Ovary (tissue), 9 donors: ENCODE measurements around the gene MYL10. TPM values are rescaled to one million over a fixed set of nuclear protein-coding genes. Genes with fewer than 3 reads are reported as not detected.

ENCODE experiments used
- DNase-seq, 5 donors: peaks; one replicate each; pipeline ENCODE4 v3.0.0-alpha.2; 2019 to 2020
- H3K27ac ChIP-seq, 2 donors: fragments of 200-600 bp; one replicate each; pipeline versions ENCODE4 v1.5.1 to v1.8.0; 2019 to 2022
- H3K27me3 ChIP-seq: fragments of 200-600 bp; one replicate; pipeline ENCODE4 v1.8.0; 2022
- H3K36me3 ChIP-seq: fragments of 200-600 bp; sonication (generic); one replicate; pipeline ENCODE4 v1.5.1; 2019
- H3K4me1 ChIP-seq: one replicate; pipeline ENCODE4 v1.8.1; 2013; ENCODE audit warnings: mild to moderate bottlenecking, moderate library complexity; ENCODE audit not compliant: insufficient read depth
- H3K4me3 ChIP-seq: fragments of 200-600 bp; sonication (generic); one replicate; pipeline ENCODE4 v1.5.1; 2017
- H3K9me3 ChIP-seq, 2 donors: fragments of 200-600 bp in 1 of 2; sonication (generic) in 1 of 2; one replicate each; pipeline versions ENCODE4 v1.5.1 to v1.8.1; 2013 to 2019; ENCODE audit warnings: mild to moderate bottlenecking in 1 of 2, moderate library complexity in 1 of 2
- EP300 ChIP-seq: sonication (generic); formaldehyde crosslinking; IDR thresholded peaks from one replicate; pipeline ENCODE4 v1.6.1; 2017; ENCODE audit warnings: antibody characterized with exemption
- POLR2A ChIP-seq: fragments of 450-650 bp; IDR thresholded peaks from one replicate; pipeline ENCODE4 v1.6.1; 2017; ENCODE audit warnings: antibody characterized with exemption, mild to moderate bottlenecking, moderate library complexity
- WGBS, 3 donors: extraction: QIAGEN DNeasy Blood & Tissue Kit in 1 of 3; methylation state at CpG; one replicate each; pipeline versions ENCODE4 v1.1.5 to v1.1.7; 2013 to 2017; 5-methylcytosine and 5-hydroxymethylcytosine counted together
- intact Hi-C, 4 donors: fragments of 100-400 bp; cut with DNase I; formaldehyde crosslinking; loops; one replicate each; pipeline versions ENCODE4 v1.11.0 to v1.15.1; 2022 to 2023
- polyA plus RNA-seq, 2 donors: library from polyadenylated mRNA; stranded (reverse); fragments of 200-250 nt in 1 of 2; fragments of 350-450 nt in 1 of 2; fragmentation: Illumina TruSeq in 1 of 2; extraction: RNeasy Lipid Tissue Mini Kit (QIAGEN cat#74804) in 1 of 2; gene quantifications; one replicate each; pipeline ENCODE4 v1.2.3, GENCODE V29; 2013 to 2014
- total RNA-seq, 7 donors: library from RNA; depleted of rRNA in 2 of 7; stranded (reverse); fragments of >200 nt in 2 of 7; fragmentation: NEBNext Ultra II Directional in 3 of 7; extraction: Animal tissue kit (Norgen Biotek cat#: 25700) in 3 of 7; gene quantifications; one replicate each; pipeline versions ENCODE4 v1.1.0 to v1.2.4, GENCODE V29; 2016 to 2023
- TF ChIP-seq, protein P1 (sequence below), 3 donors: fragments of 450-650 bp in 2 of 3; fragments of 200-600 bp in 1 of 3; IDR thresholded peaks; one replicate each; pipeline versions ENCODE4 v1.5.1 to v1.8.0; 2016 to 2022; ENCODE audit warnings: antibody characterized with exemption in 3 of 3, mild to moderate bottlenecking in 1 of 3
- donor health status: DM: no; HTN: no; CAD: no; lungs with moderate emphysema.
- donor health status: DM: no; HTN: no; CAD: no.
- donor health status: Bipolar disorder and iron deficiency.
- donor health status: DM: yes; HTN: yes; CAD: no.
- donor health status: DM: no; HTN: no; CAD: no.
- donor health status: DM: yes; HTN: yes; CAD: no.

Gene MYL10
- total and polyA plus RNA-seq, 9 donors, result not detected

DNA sequence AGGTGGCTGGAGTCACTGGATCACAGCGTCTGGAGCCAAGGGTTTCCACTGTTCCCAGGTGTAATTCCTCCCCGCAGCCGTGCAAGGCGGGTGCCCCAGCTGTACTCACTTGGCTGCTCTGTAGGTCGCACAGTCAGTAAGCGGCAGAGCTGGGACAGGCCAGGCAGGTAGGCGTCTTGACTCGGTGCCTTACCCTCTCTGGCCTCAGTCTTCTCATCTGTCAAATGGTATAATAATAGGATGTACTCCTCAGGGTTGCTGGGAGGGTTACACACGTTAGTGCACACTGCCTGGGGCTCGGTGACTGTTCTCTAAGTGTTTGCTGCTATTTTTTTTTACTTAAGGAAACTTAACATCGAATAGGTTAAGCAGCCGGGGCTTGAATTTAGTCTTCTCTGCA, 27.0 kb downstream of the MYL10 start:
- WGBS, 3 donors, result 50 to 59% (median 51%) methylated on average over 12 of the region's 12 CpGs
- Histone ChIP-seq H3K27me3 (no peaks in the 10 kb centered on the region), H3K4me3 (no peak overlapping the region), H3K9me3 (no peaks in the 10 kb centered on the region), H3K4me1 (no peaks in the 10 kb centered on the region), H3K27ac (no peak overlapping the region), H3K36me3 (no peaks in the 10 kb centered on the region)
- intact Hi-C loops, result loop anchor here in 3 of 4 donors (5.0 to 10.0 kb wide), 3 partner anchors 213 to 673 kb away; partner anchors contain the start of gene CUX1 (in 1 of the 3)
- DNase-seq, result no peak
- TF ChIP-seq, protein P1, sequence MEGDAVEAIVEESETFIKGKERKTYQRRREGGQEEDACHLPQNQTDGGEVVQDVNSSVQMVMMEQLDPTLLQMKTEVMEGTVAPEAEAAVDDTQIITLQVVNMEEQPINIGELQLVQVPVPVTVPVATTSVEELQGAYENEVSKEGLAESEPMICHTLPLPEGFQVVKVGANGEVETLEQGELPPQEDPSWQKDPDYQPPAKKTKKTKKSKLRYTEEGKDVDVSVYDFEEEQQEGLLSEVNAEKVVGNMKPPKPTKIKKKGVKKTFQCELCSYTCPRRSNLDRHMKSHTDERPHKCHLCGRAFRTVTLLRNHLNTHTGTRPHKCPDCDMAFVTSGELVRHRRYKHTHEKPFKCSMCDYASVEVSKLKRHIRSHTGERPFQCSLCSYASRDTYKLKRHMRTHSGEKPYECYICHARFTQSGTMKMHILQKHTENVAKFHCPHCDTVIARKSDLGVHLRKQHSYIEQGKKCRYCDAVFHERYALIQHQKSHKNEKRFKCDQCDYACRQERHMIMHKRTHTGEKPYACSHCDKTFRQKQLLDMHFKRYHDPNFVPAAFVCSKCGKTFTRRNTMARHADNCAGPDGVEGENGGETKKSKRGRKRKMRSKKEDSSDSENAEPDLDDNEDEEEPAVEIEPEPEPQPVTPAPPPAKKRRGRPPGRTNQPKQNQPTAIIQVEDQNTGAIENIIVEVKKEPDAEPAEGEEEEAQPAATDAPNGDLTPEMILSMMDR (IDR thresholded peaks at IDR 0.05), result no peak
- no peak for TF ChIP-seq POLR2A
- no peak for TF ChIP-seq EP300

DNA sequence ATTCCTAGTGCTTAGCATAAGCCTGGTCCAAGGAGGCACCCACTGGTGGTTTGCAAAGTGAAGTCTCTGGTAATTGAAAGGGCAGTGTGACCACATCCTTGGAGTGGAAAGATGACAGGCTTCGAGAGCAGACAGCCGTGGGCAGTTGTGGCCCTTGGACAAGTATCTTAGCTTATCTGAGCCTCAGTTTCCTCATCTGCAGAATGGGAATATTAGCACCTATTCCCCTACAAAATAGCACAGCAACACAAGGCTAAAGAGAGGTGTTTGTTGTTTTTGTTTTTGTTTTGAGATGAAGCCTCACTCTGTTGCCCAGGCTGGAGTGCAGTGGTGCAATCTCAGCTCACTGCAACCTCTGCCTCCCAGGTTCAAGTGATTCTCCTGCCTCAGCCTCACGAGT, 29.3 kb downstream of the MYL10 start:
- intact Hi-C loops, result loop anchor here in 3 of 4 donors (5.0 to 10.0 kb wide), 3 partner anchors 215 to 675 kb away; partner anchors contain the start of gene CUX1 (in 1 of the 3)
- Histone ChIP-seq H3K4me1 (no peaks in the 10 kb centered on the region), H3K27ac (no peak overlapping the region), H3K4me3 (no peak overlapping the region), H3K27me3 (no peaks in the 10 kb centered on the region), H3K9me3 (no peaks in the 10 kb centered on the region), H3K36me3 (no peaks in the 10 kb centered on the region)
- WGBS, 3 donors, result 89 to 96% (median 92%) methylated on average over 3 of the region's 3 CpGs
- no peak for DNase-seq
- TF ChIP-seq EP300, result no peak
- no peak for TF ChIP-seq POLR2A
- TF ChIP-seq, protein P1 (IDR thresholded peaks at IDR 0.05), result no peak

DNA sequence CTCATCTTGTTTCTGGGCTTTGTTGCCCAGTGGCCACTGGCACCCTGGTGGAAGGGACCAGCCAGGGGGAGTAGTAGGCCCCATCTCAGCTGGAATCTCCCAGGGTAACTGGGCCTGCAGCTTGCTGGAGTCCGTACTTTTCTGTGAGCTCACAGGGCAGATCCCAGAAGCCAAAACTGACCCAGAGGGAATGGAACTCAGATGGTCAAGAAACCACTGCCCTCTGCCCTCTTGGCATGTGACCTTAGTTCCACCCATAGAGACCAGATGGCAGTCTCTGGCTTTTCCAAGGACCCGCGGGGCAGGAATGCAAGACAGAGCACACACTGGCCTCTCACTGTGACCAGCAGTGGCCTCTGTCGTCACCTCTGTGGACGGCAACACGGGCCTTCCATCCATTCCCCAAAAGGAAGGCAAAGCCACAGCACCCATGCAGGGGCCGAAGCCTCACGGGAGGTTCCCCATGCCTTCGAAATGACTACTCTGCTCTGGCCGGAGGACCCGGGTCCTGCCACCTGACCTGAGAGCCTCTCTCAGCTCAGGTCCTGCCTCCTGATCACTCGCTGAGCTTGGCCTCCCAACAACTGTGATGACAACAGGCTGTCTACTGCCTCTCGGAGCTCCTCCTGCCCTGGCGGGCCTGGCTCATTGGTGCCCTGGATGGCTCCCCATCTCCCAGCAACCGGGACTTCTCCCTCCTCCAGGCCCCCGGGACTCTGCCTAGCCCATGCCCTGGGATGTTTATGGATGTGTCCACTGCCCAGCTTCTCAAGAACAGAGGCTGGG, 29.9 kb downstream of the MYL10 start:
- Histone ChIP-seq H3K4me1 (no peaks in the 10 kb centered on the region), H3K9me3 (no peaks in the 10 kb centered on the region), H3K36me3 (no peaks in the 10 kb centered on the region), H3K27ac (no peak overlapping the region), H3K27me3 (no peaks in the 10 kb centered on the region), H3K4me3 (no peak overlapping the region)
- intact Hi-C loops, result no loop called here
- no peak for TF ChIP-seq EP300
- TF ChIP-seq POLR2A, result no peak
- TF ChIP-seq, protein P1 (IDR thresholded peaks at IDR 0.05), result no peak
- 68 to 79% (median 77%) methylated on average over 14 to 16 of the region's 16 CpGs for WGBS, 3 donors
- DNase-seq, result no peak

DNA sequence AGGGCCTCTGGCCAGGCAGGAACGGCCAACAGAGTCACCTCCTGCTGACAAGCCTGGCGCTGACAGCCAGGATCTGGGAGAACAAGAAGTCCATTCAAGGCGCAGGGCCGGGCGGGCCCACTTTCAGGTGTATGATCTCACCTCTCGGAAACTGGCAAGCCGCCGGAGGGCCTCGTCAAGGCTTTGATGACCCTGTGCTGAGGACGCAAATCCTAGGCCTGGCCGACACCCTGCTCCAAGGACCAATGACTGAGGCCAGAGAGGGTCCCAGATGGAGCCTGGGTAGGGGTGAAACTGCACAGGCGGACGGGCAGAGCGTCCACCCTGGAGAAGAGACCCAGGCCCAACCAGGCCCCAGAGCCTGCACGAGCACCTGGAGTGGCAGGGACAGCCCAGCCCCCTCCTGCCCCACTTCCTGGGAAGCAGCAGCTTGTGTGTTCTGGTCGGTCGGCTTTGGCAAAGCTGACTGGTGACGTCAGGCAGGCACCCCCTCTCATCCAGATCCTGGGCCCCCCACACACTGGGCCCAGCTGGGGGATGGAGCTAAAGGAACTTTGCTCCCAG, 30.6 kb downstream of the MYL10 start:
- Histone ChIP-seq H3K4me3 (no peak overlapping the region), H3K4me1 (no peaks in the 10 kb centered on the region), H3K27ac (no peak overlapping the region), H3K36me3 (no peaks in the 10 kb centered on the region), H3K9me3 (no peaks in the 10 kb centered on the region), H3K27me3 (no peaks in the 10 kb centered on the region)
- intact Hi-C loops, result no loop called here
- TF ChIP-seq, protein P1 (IDR thresholded peaks at IDR 0.05), result no peak
- no peak for TF ChIP-seq POLR2A
- no peak for TF ChIP-seq EP300
- 80 to 86% (median 84%) methylated on average over 17 to 18 of the region's 18 CpGs for WGBS, 3 donors
- no peak for DNase-seq
